Caco-2 (cell line): Measurements from ENCODE around the gene PLRG1. TPM values are rescaled to one million over a fixed set of nuclear protein-coding genes. Genes with fewer than 3 reads are reported as not detected.

Experiments
- BruUV-seq: library from RNA; stranded (reverse); fragments of 400-500 nt; replicated peaks from 2 replicates; lab custom pipeline; 2021; lab: Mats Ljungman, UMichigan
- CTCF ChIA-PET: fragments of 300-600 bp; sonication (Branson Sonifier 250); formaldehyde crosslinking; loops from one replicate; lab custom pipeline; 2022; ENCODE audit warnings: antibody characterized with exemption; lab: Charles Lee
- POLR2A ChIA-PET: fragments of 300-600 bp; sonication (Branson Sonifier 250); formaldehyde crosslinking; loops from one replicate; lab custom pipeline; 2022; ENCODE audit warnings: antibody characterized with exemption; lab: Charles Lee
- DNase-seq, 2 experiments: peaks; one replicate each; pipeline versions ENCODE4 v3.0.0 to v3.0.0-alpha.2; 2020 to 2022
- H3K27me3 ChIP-seq: replicated peaks from 2 replicates; pipeline ENCODE4 v1.6.0; 2011; ENCODE audit warnings: low read length; ENCODE audit not compliant: control insufficient read depth, insufficient read depth
- H3K36me3 ChIP-seq: 2 replicates; pipeline ENCODE4 v1.5.1; 2011; ENCODE audit warnings: low read length; ENCODE audit not compliant: control insufficient read depth, insufficient read depth
- H3K4me1 ChIP-seq: fragments of 250-450 bp; sonication (Bioruptor Pico); 2 replicates; pipeline ENCODE4 v1.5.1; 2020; ENCODE audit warnings: mild to moderate bottlenecking
- H3K4me3 ChIP-seq: 2 replicates; pipeline ENCODE4 v1.5.1; 2011; ENCODE audit warnings: low read depth, mild to moderate bottlenecking, control low read depth, low read length
- H3K9me3 ChIP-seq: fragments of 250-450 bp; sonication (Bioruptor Pico); 2 replicates; pipeline ENCODE4 v1.5.1; 2020; ENCODE audit warnings: mild to moderate bottlenecking, moderate library complexity
- H3K27ac Mint-ChIP-seq: one replicate; pipeline ENCODE4 v1.8.0; 2022; ENCODE audit warnings: mixed read lengths; ENCODE audit not compliant: unreplicated experiment
- H3K27me3 Mint-ChIP-seq: one replicate; pipeline ENCODE4 v1.8.0; 2022; ENCODE audit warnings: mixed read lengths; ENCODE audit not compliant: insufficient read depth, unreplicated experiment
- H3K36me3 Mint-ChIP-seq: one replicate; pipeline ENCODE4 v1.8.0; 2022; ENCODE audit warnings: mild to moderate bottlenecking, mixed read lengths; ENCODE audit not compliant: insufficient read depth, unreplicated experiment
- H3K4me1 Mint-ChIP-seq: one replicate; pipeline ENCODE4 v1.8.0; 2022; ENCODE audit warnings: low read depth, mixed read lengths; ENCODE audit not compliant: unreplicated experiment
- H3K4me3 Mint-ChIP-seq: one replicate; pipeline ENCODE4 v1.8.0; 2022; ENCODE audit warnings: mild to moderate bottlenecking, moderate library complexity, mixed read lengths; ENCODE audit not compliant: unreplicated experiment
- H3K9me3 Mint-ChIP-seq: one replicate; pipeline ENCODE4 v1.8.0; 2022; ENCODE audit warnings: mixed read lengths; ENCODE audit not compliant: unreplicated experiment
- intact Hi-C: fragments of 100-400 bp; cut with micrococcal nuclease; formaldehyde crosslinking; loops from one replicate; pipeline ENCODE4 v1.10.0; 2022; ENCODE audit not compliant: unreplicated experiment
- total RNA-seq: library from RNA; stranded (reverse); gene quantifications from 2 replicates; pipeline ENCODE4 v1.2.3, GENCODE V29; 2022
- TF ChIP-seq, protein P1 (sequence below), 2 experiments: fragments of 200-600 bp in 1 of 2; IDR thresholded peaks; 1 replicate in 1 of 2; 2 replicates in 1 of 2; pipeline versions ENCODE4 v1.5.1 to v1.8.0; 2011 to 2022; ENCODE audit warnings: antibody characterized with exemption in 1 of 2, control low read depth in 1 of 2, inconsistent platforms in 1 of 2, low read depth in 1 of 2, low read length in 1 of 2, mild to moderate bottlenecking in 1 of 2, moderate library complexity in 1 of 2; ENCODE audit not compliant: insufficient read depth in 1 of 2, severe bottlenecking in 1 of 2, unreplicated experiment in 1 of 2

Gene PLRG1
- total RNA-seq, 1 experiment from 2014 or later: 99.4 TPM

DNA sequence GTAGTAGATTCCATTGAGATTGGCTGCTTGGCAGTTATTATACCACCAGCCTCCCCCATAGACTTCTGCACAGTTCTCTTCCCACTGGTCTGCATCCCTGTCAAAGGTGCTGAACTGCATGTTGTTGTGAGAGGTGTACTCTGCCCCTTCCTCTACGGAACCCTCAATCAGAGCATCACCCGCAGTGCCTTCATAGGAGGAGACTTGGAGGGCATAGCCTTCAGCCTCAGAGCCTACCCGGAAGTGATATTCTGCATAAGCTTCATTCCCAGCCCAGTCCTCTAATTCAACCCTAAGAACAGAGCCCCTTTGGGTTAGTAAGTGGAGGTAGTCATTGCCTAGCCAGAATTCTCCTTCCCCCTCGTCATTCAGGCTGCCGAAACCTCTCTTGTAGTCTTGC is 34.1 kb upstream of the PLRG1 start:
- CTCF ChIA-PET: interaction anchor here (1.6 kb wide), 1 partner anchor 25 kb away, joined by 3 read pairs; no protein-coding TSS in a partner anchor
- Mint-ChIP-seq H3K9me3 (no peaks in the 10 kb centered on the region), H3K27me3 (no peaks in the 10 kb centered on the region), H3K4me3 (no peak overlapping the region), H3K27ac (no peak overlapping the region), H3K4me1 (peaks cover 2% of the 10 kb centered on the region), H3K36me3 (peaks cover 11% of the 10 kb centered on the region)
- POLR2A ChIA-PET: no interaction called here
- Histone ChIP-seq H3K36me3 (peaks cover 2% of the 10 kb centered on the region; the same call in 1 of the 2 replicates), H3K4me3 (no peak overlapping the region), H3K27me3 (no peaks in the 10 kb centered on the region), H3K4me1 (peaks cover 6% of the 10 kb centered on the region), H3K9me3 (no peaks in the 10 kb centered on the region)
- intact Hi-C loops: no loop called here
- DNase-seq: no peak
- no TSS peak for BruUV-seq
- TF ChIP-seq, protein P1, sequence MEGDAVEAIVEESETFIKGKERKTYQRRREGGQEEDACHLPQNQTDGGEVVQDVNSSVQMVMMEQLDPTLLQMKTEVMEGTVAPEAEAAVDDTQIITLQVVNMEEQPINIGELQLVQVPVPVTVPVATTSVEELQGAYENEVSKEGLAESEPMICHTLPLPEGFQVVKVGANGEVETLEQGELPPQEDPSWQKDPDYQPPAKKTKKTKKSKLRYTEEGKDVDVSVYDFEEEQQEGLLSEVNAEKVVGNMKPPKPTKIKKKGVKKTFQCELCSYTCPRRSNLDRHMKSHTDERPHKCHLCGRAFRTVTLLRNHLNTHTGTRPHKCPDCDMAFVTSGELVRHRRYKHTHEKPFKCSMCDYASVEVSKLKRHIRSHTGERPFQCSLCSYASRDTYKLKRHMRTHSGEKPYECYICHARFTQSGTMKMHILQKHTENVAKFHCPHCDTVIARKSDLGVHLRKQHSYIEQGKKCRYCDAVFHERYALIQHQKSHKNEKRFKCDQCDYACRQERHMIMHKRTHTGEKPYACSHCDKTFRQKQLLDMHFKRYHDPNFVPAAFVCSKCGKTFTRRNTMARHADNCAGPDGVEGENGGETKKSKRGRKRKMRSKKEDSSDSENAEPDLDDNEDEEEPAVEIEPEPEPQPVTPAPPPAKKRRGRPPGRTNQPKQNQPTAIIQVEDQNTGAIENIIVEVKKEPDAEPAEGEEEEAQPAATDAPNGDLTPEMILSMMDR (IDR thresholded peaks at IDR 0.05; ENCODE audit: insufficient read depth in 1 of 2, low read depth in 1 of 2, low read length in 1 of 2, severe bottlenecking in 1 of 2, unreplicated experiment in 1 of 2): no peak

DNA sequence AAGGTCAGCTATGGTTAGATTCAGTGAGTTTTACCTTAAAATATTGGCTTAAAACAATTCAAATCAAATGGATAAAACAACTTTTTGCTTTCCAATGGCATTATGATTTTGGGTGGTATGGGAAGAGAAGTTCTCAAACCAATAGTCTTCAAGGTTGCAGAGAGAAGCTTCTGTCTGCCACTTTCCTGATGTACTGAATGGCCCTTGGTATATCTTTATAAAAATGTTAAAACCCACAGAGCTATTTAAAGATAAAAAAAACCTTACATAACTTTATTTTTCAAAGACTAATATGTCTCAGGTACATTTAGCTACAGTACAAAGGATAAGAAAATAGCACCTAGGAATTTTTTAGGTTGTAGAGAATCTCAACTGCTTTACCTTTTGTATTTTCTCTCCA is 33.5 kb upstream of the PLRG1 start:
- TF ChIP-seq, protein P1 (IDR thresholded peaks at IDR 0.05; ENCODE audit: insufficient read depth in 1 of 2, low read depth in 1 of 2, low read length in 1 of 2, severe bottlenecking in 1 of 2, unreplicated experiment in 1 of 2): no peak

DNA sequence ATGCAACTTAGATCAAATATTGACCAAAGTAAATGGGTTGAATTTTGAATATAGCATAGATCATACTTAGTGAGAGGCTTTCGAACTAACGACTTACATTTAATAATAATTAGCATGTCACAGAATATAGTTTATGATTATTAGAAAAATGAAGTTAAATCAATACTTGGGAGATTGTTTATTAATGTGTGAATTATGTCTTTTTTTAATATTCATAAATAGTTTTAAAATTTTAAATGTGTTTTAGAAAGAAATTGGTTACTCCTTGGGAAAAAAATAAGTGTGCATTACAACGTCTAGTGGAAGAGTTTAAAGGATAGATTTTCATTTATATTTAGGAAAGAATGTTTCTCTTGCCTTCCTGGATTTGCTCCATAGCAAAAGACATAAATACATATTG is 33.0 kb upstream of the PLRG1 start:
- Mint-ChIP-seq H3K9me3 (no peaks in the 10 kb centered on the region), H3K36me3 (peaks cover 10% of the 10 kb centered on the region), H3K4me3 (no peak overlapping the region), H3K4me1 (no peaks in the 10 kb centered on the region), H3K27me3 (no peaks in the 10 kb centered on the region), H3K27ac (no peak overlapping the region)
- intact Hi-C loops: no loop called here
- DNase-seq: no peak
- POLR2A ChIA-PET: no interaction called here
- no TSS peak for BruUV-seq
- TF ChIP-seq, protein P1 (IDR thresholded peaks at IDR 0.05; ENCODE audit: insufficient read depth in 1 of 2, low read depth in 1 of 2, low read length in 1 of 2, severe bottlenecking in 1 of 2, unreplicated experiment in 1 of 2): no peak
- CTCF ChIA-PET: no interaction called here
- H3K4me1 ChIP-seq: no peaks in the 10 kb centered on the region
- H3K4me3 ChIP-seq: no peak overlapping the region
- no peaks in the 10 kb centered on the region for H3K27me3 ChIP-seq
- peaks cover 2% of the 10 kb centered on the region; the same call in 1 of the 2 replicates for H3K36me3 ChIP-seq
- H3K9me3 ChIP-seq: no peaks in the 10 kb centered on the region

More for the DNA sequence above, 33.5 kb upstream of the PLRG1 start:
- no peaks in the 10 kb centered on the region for H3K4me1 ChIP-seq
- Mint-ChIP-seq H3K4me1 (no peaks in the 10 kb centered on the region), H3K27ac (no peak overlapping the region), H3K4me3 (no peak overlapping the region), H3K36me3 (peaks cover 10% of the 10 kb centered on the region), H3K27me3 (no peaks in the 10 kb centered on the region), H3K9me3 (no peaks in the 10 kb centered on the region)
- H3K27me3 ChIP-seq: no peaks in the 10 kb centered on the region
- intact Hi-C loops: no loop called here
- no TSS peak for BruUV-seq
- no peak overlapping the region for H3K4me3 ChIP-seq
- DNase-seq: no peak
- CTCF ChIA-PET: interaction anchor here (1.6 kb wide), 1 partner anchor 24 kb away, joined by 3 read pairs; no protein-coding TSS in a partner anchor
- peaks cover 2% of the 10 kb centered on the region; the same call in 1 of the 2 replicates for H3K36me3 ChIP-seq
- no peaks in the 10 kb centered on the region for H3K9me3 ChIP-seq
- POLR2A ChIA-PET: no interaction called here
